ENCODE data around the gene ITGAE. TPM values are rescaled to one million over a fixed set of nuclear protein-coding genes. Genes with fewer than 3 reads are reported as not detected.
"Not testable (repeated sequence)": the region's sequence is repeated elsewhere in the genome, so short reads cannot be mapped to it uniquely, and the experiment has no call there.

Gene ITGAE
- total RNA-seq, 1 donor from 2014 or later, result 15.8 TPM

GRCh38 chr17:3792481-3792880 is 8.5 kb downstream of the ITGAE start:
- H3K4me3 ChIP-seq, result no peak overlapping the region
- intact Hi-C loops (cut with DNase I), result no loop called here
- H3K9me3 ChIP-seq, result no peaks in the 10 kb centered on the region
- no peak for TF ChIP-seq CTCF (IDR thresholded peaks at IDR 0.05)
- no peaks in the 10 kb centered on the region for H3K4me1 ChIP-seq
- no peak overlapping the region for H3K27ac ChIP-seq
- no peak for DNase-seq (ENCODE audit: low spot score in 2 of 2)
- no peaks in the 10 kb centered on the region for H3K27me3 ChIP-seq
- H3K36me3 ChIP-seq, result no peaks in the 10 kb centered on the region

DNA sequence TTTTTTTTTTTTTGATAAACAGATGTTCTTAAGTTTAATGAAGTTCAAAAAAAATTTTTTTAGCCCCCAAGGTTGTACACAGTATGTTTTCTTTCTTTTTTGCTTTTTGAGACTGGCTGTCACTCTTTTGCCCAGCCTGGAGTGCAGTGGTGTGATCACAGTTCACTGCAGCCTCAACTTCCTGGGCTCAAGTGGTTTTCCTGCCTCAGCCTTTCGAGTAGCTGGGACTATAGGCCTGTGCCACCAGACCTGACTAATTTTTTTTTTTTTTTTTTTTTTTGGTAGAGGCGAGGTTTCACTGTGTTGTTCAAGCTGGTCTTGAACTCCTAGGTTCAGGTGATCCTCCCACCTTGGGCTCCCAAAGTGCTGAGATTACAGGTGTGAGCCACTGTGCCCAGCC is 12.8 kb downstream of the ITGAE start:
- H3K4me1 ChIP-seq, result no peaks in the 10 kb centered on the region
- no peak for DNase-seq (ENCODE audit: low spot score in 2 of 2)
- no peak overlapping the region for H3K4me3 ChIP-seq
- no peak overlapping the region for H3K27ac ChIP-seq
- no peaks in the 10 kb centered on the region for H3K27me3 ChIP-seq
- intact Hi-C loops (cut with DNase I), result no loop called here
- no peak for TF ChIP-seq CTCF (IDR thresholded peaks at IDR 0.05)
- H3K9me3 ChIP-seq, result no peaks in the 10 kb centered on the region
- H3K36me3 ChIP-seq, result no peaks in the 10 kb centered on the region

DNA sequence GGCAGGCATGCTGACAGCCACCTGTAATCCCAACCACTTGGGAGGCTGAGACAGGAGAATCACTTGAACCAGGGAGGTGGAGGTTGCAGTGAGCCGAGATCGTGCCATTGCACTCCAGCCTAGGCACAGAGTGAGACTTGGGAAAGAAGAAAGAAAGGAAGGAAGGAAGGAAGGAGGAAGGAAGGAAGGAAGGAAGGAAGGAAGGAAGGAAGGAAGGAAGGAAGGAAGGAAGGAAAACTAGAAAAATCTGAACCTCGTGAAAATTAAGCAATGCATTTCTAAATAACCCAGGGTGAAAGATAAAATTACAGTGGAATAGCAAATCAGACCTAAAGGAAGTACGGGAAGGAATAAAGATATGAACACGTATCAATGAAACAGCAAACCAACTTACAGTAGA is 15.7 kb downstream of the ITGAE start:
- H3K36me3 ChIP-seq; H3K27me3 ChIP-seq; H3K4me3 ChIP-seq; intact Hi-C loops (cut with DNase I); H3K9me3 ChIP-seq; H3K27ac ChIP-seq; DNase-seq (ENCODE audit: low spot score in 2 of 2); H3K4me1 ChIP-seq: not testable (repeated sequence)

- intact Hi-C loops (cut with DNase I), result no loop called here
- TF ChIP-seq CTCF (IDR thresholded peaks at IDR 0.05), result no peak
- Histone ChIP-seq H3K4me3 (no peak overlapping the region), H3K36me3 (no peaks in the 10 kb centered on the region), H3K9me3 (no peaks in the 10 kb centered on the region), H3K27me3 (no peaks in the 10 kb centered on the region), H3K27ac (no peak overlapping the region), H3K4me1 (no peaks in the 10 kb centered on the region)
- no peak for DNase-seq (ENCODE audit: low spot score in 2 of 2)
These were observed 18.2 kb downstream of the ITGAE start for GRCh38 chr17:3782751-3783150.

DNA sequence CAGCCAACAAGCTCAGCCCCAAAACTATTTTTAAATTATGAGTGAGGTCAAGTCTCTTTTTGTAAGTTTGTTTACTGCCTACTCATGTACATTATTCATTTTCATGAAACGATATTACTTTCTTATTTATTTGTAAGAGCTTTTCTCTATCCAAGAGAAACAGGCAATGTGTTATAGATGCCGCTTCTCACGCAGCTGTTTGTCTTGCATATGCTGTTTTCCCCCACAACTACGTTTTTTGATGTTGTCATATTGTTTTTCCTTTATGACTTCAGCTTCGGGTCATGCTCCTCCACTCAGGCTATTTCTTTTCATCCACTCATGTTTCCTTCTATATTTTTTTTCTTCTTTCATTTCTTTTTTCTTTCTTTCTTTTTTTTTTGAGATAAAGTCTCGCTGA is 20.0 kb downstream of the ITGAE start:
- Histone ChIP-seq H3K27me3 (no peaks in the 10 kb centered on the region), H3K4me3 (no peak overlapping the region), H3K9me3 (no peaks in the 10 kb centered on the region), H3K27ac (no peak overlapping the region), H3K36me3 (no peaks in the 10 kb centered on the region), H3K4me1 (no peaks in the 10 kb centered on the region)
- TF ChIP-seq CTCF (IDR thresholded peaks at IDR 0.05), result no peak
- no peak for DNase-seq (ENCODE audit: low spot score in 2 of 2)
- intact Hi-C loops (cut with DNase I), result no loop called here

- TF ChIP-seq CTCF (IDR thresholded peaks at IDR 0.05), result no peak
- Histone ChIP-seq H3K9me3 (no peaks in the 10 kb centered on the region), H3K4me3 (no peak overlapping the region)
These were observed 23.4 kb downstream of the ITGAE start for GRCh38 chr17:3777366-3778120.

More at GRCh38 chr17:3777366-3778120, 23.4 kb downstream of the ITGAE start:
- intact Hi-C loops (cut with DNase I), result no loop called here
- Histone ChIP-seq H3K4me1 (no peaks in the 10 kb centered on the region), H3K36me3 (no peaks in the 10 kb centered on the region), H3K27me3 (no peaks in the 10 kb centered on the region), H3K27ac (no peak overlapping the region)
- DNase-seq (ENCODE audit: low spot score in 2 of 2), result no peak
